GM03348 (cell line): ENCODE results near the gene FOXJ1.

ENCODE experiments used
- DNase-seq: peaks from one replicate; pipeline ENCODE4 v3.0.0; 2012; ENCODE audit warnings: low spot score

The FOXJ1 gene

DNA sequence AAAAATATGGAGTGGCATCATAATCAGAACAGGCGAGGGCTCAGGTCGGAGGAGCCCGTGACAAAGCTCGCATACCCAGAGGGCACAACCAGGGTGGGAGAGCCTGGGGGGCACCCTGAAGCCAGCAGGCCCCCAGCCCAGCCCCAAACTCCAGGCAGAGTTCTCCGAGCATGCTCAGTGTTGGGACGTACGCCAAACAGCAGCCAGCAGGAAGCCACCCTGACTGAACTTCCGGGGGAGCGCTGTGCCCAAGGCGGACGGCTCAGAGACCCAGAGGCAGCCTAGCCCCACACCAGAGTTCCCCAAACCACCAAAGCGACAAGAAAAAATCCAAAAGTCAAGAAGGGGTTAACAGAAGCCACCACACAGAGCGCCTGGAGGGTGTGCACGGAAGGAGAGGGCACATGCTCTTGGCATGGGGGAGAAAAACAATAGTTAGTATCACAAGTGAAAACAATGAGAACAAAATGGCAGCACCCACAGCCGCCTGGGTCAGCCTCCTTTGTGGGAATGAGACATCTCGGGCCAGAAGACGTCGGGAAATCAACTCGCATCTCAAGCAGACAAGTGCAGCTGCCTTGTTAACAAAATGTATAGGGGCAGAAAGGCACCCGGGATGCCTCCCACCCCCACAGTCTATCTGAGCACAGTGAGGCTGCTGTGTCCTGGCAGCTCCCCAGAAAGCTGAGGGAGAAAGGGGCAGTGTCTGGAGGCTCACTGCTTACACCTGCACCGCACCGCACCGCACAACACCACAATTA is 49.3 kb downstream of the FOXJ1 start:
- no peak for DNase-seq

DNA sequence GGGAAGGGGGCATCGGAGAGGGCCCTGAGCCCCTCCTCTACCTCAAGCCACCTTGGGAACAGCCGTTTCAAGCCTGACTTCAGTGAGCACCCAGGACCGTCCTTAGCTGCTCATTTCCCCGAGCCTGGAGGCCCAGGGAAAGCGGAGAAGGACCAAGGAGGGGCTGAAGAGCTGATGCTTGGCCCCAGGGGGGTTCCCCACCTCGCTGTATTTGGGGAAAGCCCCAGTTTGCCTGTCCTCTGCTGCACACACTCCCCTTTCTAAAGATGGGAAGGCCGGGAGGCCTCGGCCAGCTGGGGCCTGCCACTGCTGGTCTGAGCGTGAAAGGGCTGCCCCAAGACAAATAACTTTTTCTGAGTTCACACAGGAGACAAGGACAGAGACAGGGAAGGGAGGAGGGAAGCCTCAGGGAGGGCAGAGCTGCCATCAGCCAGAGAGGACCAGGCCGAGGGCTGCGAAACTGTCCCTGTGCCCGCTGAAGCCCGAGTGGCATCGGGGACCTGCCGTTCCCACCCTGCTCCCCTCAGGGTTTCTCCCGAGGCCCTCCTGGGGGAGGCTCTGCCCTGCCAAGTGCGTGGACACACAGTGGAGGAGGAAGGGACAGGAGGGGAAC is 50.4 kb downstream of the FOXJ1 start:
- no peak for DNase-seq

DNA sequence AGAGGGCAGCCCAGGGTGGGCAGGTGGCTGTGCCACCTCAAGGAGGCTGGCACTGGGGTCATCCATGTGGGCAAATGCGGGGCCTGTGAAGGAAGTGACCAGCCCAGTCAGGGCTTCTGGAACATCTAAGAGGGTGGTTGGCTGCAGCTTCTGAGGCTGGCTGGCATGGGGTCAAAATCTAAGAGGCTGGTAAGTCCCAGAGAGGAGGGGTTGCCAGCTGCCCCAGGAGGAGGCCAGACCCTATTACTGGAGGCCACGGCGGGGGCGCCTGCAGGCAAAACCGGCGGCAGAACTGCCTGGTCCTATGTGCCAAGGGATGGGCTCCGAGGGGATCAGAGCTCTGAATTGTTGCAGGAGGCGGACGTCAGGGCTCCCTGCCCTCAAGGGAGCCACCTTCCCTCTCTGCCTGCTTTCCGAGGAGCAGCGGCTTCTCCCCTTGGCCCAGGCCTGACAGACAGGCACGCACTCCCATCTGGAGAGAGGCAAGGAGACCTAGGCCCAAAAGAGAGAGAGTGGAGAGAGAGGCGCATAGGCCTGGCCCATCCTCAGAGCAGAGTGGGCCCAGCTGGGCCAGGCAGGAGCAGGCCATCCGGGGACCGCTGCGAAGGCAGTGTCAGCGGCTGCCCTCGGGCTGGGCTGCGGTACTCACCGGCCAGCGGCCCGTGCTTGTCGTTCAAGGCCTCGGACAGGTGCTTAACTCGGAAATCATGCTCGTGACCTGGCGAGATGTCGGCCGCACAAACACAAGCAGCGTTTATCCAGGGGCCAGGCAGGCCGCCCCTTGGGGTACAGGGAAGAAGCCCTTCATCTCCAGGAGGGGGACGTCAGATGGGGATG is 51.1 kb downstream of the FOXJ1 start:
- no peak for DNase-seq

DNA sequence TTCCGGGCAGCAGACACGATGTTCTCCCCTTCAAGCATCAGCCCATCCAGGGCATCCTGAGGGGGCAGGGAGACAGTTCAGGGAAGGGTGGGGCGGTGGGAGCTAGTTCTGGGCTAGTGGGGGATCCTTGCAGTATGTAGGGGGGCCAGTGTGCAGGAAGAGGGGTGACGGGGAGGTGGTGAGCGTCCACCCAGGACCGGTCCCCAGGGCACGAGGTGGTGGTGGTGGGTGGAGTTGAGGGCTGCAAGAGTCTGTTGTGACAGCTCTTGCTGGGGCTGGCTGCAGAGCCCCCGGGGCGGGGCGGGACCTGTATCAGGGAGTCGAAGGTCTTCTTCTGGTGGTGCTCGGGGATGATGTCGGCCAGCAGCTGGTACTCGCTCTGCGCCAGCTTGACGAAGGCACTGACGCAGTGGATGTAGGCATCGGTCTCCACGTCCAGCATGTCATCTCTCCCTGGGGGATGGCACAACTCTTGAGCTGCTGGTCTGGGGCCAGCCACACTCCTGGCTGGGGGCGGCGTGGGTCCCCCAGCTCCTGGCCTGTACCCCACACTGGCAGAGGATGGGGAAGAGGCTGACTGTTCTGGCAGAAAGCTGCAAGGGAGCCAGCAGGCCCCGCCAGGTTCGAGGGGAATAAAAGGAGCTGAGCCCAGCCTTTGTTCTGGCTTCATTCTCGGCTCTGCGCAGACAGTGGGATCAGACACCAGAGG is 52.0 kb downstream of the FOXJ1 start:
- DNase-seq = no peak

DNA sequence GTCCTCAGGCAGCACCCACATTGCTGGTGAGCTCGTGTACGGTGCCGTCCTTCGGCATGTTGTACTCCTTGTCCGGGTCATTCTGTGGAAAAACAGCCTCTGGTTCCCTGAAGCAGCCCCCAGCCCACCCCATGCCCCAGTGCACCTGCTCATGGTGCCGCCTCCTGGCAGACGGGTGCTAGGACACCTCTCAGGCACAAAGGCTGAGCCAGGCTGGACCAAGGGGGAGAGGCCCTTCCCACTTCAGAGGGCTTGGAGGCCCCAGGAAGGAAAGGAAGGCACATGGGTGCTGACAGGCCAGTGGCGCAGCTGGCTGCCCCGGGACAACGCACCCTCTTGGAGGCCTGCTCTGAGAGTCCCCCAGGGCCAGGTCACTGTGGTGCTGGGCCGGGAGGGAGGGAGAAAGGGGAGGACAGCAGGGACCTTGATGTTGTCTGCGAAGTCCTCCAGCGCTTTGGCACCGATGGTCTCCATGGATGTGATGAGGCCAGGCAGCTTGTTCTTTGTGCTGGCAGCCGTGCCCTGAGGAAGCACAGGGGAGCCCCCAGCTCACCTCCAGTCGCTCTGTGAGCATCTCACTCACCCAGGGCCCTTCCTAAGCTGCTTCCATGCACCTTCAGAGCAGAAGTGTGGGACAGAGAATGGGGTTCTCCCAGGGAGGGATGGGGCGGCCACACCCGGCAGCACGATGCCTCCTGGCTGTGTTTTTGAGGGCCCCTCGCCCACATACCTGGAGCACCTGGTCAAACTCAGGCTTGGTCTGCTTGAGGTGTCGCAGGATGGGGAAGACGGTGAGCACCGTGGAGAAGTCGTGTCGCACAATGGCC is 52.8 kb downstream of the FOXJ1 start:
- no peak for DNase-seq

DNA sequence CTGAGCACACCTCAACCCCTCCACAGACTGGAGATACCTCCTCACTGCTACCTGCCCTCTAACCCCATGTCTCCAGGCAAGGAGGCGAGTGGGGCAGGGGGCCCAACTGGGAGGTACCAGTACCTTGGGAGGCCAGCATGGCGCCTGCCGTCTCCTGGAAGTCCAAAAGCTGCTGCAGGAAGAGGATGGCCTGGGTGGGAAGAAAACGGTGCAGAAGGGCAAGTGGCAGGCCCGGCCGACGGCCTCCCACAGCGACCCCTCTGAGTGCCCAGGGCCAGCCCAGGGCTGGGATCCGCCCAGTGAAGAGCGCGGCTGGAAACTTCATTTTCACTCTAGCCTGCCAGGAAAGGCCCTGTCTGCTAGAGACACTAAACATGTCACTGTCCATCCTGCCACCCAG is 53.5 kb downstream of the FOXJ1 start:
- no peak for DNase-seq

DNA sequence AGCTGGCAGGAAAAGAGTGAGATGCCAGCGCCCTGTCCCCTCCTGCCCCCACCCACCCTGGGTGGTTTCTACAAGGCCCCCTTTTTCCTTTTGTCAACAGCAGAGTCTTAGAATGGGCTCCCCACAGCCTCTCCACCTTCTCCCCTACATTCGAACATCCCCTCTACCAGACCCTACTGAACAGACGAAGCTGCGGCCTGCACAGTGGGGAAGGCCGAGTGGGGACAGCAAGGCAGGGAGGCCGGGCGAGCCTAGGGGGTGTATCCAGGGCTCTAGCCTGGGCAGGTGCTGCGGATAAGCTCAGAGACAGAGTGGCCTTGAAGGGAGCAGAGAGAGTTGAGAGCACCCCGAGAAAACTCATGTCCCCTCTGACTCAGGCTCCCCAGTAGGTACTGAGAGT is 54.7 kb downstream of the FOXJ1 start:
- no peak for DNase-seq
